Vagina (tissue), 2 donors: ENCODE results near the gene SIVA1.

Experiments used
- POLR2A ChIP-seq, 2 donors: fragments of 450-650 bp; IDR thresholded peaks; one replicate each; pipeline ENCODE4 v1.6.1; 2017; ENCODE audit warnings: antibody characterized with exemption in 2 of 2, mild to moderate bottlenecking in 2 of 2, moderate library complexity in 2 of 2
- POLR2AphosphoS5 ChIP-seq, 2 donors: sonication (generic); formaldehyde crosslinking; IDR thresholded peaks; one replicate each; pipeline ENCODE4 v1.9.0; 2017; ENCODE audit warnings: antibody characterized with exemption in 2 of 2, mild to moderate bottlenecking in 2 of 2, low read depth in 1 of 2; ENCODE audit not compliant: insufficient read depth in 1 of 2
- TF ChIP-seq, protein P1 (sequence below), 3 experiments: fragments of 450-650 bp in 2 of 3; fragments of 200-600 bp in 1 of 3; sonication (generic) in 1 of 3; IDR thresholded peaks; one replicate each; pipeline ENCODE4 v1.5.1; 2017 to 2019; ENCODE audit warnings: antibody characterized with exemption in 3 of 3, mild to moderate bottlenecking in 2 of 3, moderate library complexity in 2 of 3

DNA sequence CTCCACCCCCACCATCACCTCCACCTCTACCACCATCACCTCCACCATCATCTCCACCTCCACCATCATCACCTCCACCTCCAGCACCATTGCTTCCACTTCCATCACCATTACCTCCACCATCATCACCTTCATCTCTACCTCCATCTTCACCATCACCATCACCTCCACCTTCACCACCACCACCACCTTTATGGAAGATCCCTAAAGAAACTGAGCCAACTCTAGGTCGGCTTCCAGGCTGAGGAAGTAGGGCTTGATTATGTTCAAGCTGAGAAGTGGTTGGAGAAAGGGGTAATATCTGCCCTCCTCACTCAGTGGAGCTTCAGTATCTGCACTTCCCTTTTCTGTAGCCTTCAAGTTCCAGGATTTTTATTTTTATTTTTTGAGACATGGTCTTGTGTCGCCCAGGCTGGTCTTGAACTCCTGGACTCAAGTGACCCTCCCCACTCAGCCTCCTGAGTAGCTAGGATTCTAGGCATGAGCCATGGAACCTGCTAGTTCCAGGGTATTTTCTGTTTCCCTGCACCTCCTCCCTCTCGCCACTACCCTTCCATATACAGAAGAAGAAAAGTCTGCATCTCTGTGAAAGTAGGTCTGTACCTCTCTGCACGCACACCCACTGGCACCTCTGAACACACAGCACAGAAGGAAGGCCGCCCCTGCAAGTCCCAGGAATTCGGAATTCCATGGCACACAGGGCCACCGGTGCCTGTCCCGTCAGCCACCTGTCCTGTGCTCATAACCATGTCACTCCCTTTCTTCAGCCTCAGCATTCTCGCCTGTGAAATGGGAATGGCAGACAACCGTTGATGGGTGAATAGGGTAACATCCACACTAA is 53.9 kb downstream of the SIVA1 start:
- TF ChIP-seq, protein P1, sequence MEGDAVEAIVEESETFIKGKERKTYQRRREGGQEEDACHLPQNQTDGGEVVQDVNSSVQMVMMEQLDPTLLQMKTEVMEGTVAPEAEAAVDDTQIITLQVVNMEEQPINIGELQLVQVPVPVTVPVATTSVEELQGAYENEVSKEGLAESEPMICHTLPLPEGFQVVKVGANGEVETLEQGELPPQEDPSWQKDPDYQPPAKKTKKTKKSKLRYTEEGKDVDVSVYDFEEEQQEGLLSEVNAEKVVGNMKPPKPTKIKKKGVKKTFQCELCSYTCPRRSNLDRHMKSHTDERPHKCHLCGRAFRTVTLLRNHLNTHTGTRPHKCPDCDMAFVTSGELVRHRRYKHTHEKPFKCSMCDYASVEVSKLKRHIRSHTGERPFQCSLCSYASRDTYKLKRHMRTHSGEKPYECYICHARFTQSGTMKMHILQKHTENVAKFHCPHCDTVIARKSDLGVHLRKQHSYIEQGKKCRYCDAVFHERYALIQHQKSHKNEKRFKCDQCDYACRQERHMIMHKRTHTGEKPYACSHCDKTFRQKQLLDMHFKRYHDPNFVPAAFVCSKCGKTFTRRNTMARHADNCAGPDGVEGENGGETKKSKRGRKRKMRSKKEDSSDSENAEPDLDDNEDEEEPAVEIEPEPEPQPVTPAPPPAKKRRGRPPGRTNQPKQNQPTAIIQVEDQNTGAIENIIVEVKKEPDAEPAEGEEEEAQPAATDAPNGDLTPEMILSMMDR (IDR thresholded peaks at IDR 0.05): no peak
- no peak for TF ChIP-seq POLR2A (IDR thresholded peaks at IDR 0.05)
- no peak for TF ChIP-seq POLR2AphosphoS5 (IDR thresholded peaks at IDR 0.05; ENCODE audit: insufficient read depth in 1 of 2, low read depth in 1 of 2)
